Neural progenitor cell (in vitro differentiated cells): Measurements from ENCODE around the gene METTL3. TPM values are rescaled to one million over a fixed set of nuclear protein-coding genes. Genes with fewer than 3 reads are reported as not detected.
A peak's percentile ranks its signal among the peaks of the same experiment; 100 is the strongest.

Experiments used
- DNase-seq: peaks from one replicate; pipeline ENCODE4 v3.0.0-alpha.2; 2016; ENCODE audit warnings: low spot score
- H2AFZ ChIP-seq: fragments of 200-600 bp; sonication (generic); replicated peaks from 2 replicates; pipeline ENCODE4 v1.6.1; 2016; ENCODE audit warnings: antibody characterized with exemption
- H3F3A ChIP-seq: fragments of 200-600 bp; sonication (generic); 2 replicates; pipeline ENCODE4 v1.6.1; 2016; ENCODE audit warnings: antibody characterized with exemption, low read depth
- H3K27ac ChIP-seq: fragments of 200-600 bp; sonication (generic); 2 replicates; pipeline ENCODE4 v1.5.1; 2016; ENCODE audit warnings: mild to moderate bottlenecking
- H3K27me3 ChIP-seq: fragments of 200-600 bp; sonication (generic); 2 replicates; pipeline ENCODE4 v1.6.1; 2016; ENCODE audit warnings: mild to moderate bottlenecking, moderate library complexity
- H3K36me3 ChIP-seq: fragments of 200-600 bp; sonication (generic); 2 replicates; pipeline ENCODE4 v1.5.1; 2016
- H3K4me1 ChIP-seq: fragments of 200-600 bp; sonication (generic); 2 replicates; pipeline ENCODE4 v1.6.1; 2016; ENCODE audit warnings: mixed run types
- H3K4me2 ChIP-seq: fragments of 200-600 bp; sonication (generic); 2 replicates; pipeline ENCODE4 v1.6.1; 2016
- H3K4me3 ChIP-seq: fragments of 200-600 bp; sonication (generic); 2 replicates; pipeline ENCODE4 v1.5.1; 2016
- H3K79me2 ChIP-seq: fragments of 200-600 bp; sonication (generic); 2 replicates; pipeline ENCODE4 v1.6.1; 2016; ENCODE audit warnings: low read depth
- H3K9ac ChIP-seq: fragments of 200-600 bp; sonication (generic); 2 replicates; pipeline ENCODE4 v1.6.1; 2016
- H3K9me3 ChIP-seq: fragments of 200-600 bp; sonication (generic); 2 replicates; pipeline ENCODE4 v1.5.1; 2016; ENCODE audit warnings: low read depth
- H4K20me1 ChIP-seq: fragments of 200-600 bp; sonication (generic); 2 replicates; pipeline ENCODE4 v1.6.1; 2016; ENCODE audit warnings: low read depth
- H3K27ac Mint-ChIP-seq: 3 replicates; pipeline ENCODE4 v1.8.0; 2021; ENCODE audit warnings: mixed read lengths
- H3K27me3 Mint-ChIP-seq: 2 replicates; pipeline ENCODE4 v1.8.0; 2022; ENCODE audit warnings: low read depth, mild to moderate bottlenecking, inconsistent platforms, moderate library complexity, mixed read lengths; ENCODE audit not compliant: insufficient read depth
- H3K36me3 Mint-ChIP-seq: 3 replicates; pipeline ENCODE4 v1.8.0; 2021; ENCODE audit warnings: mixed read lengths
- H3K4me1 Mint-ChIP-seq: 3 replicates; pipeline ENCODE4 v1.8.0; 2021; ENCODE audit warnings: mixed read lengths
- H3K4me3 Mint-ChIP-seq: 3 replicates; pipeline ENCODE4 v1.8.0; 2021; ENCODE audit warnings: mild to moderate bottlenecking, moderate library complexity, mixed read lengths
- H3K9me3 Mint-ChIP-seq: 3 replicates; pipeline ENCODE4 v1.8.0; 2020; ENCODE audit warnings: mixed read lengths
- EZH2 ChIP-seq: fragments of 200-600 bp; sonication (generic); IDR thresholded peaks from 2 replicates; pipeline ENCODE4 v1.6.1; 2017; ENCODE audit warnings: antibody characterized with exemption, mild to moderate bottlenecking, moderate library complexity
- EZH2phosphoT487 ChIP-seq: fragments of 200-600 bp; sonication (generic); IDR thresholded peaks from 2 replicates; pipeline ENCODE4 v1.6.1; 2017; ENCODE audit warnings: antibody characterized with exemption
- total RNA-seq: library from RNA; depleted of rRNA; stranded (reverse); fragments of >200 nt; gene quantifications from 2 replicates; pipeline ENCODE4 v1.2.3, GENCODE V29; 2015; ENCODE audit warnings: low replicate concordance
- TF ChIP-seq, protein P1 (sequence below): fragments of 200-600 bp; sonication (generic); IDR thresholded peaks from 2 replicates; pipeline ENCODE4 v1.5.1; 2017; ENCODE audit warnings: antibody characterized with exemption, mild to moderate bottlenecking

Gene METTL3
- total RNA-seq, 1 donor from 2014 or later: 99.5 TPM

DNA sequence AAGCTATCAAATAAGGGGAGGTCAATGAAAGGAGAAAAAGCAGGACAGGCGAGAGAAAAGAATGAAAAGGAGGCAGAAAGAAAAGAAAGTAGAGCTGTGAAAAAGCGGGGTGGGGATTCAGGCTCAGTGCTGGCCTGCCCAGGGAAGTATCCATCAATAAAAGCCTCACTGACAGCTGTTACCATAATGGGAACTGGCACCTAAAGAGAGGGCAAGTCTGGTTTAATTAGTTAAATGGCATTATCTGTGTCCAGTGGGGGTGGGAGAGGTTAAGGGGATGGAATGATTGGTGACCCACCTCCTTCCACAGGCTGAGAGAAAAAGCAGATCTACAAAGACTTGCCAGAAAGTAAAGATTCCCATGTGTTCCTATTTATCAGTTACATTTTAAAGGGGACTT, 7.6 kb upstream of the METTL3 start:
- H3F3A ChIP-seq: peaks cover 89% of the 10 kb centered on the region
- H3K36me3 Mint-ChIP-seq: peaks cover 33% of the 10 kb centered on the region
- peaks cover 47% of the 10 kb centered on the region for H3K79me2 ChIP-seq
- no peaks in the 10 kb centered on the region for H3K9me3 ChIP-seq
- no peak overlapping the region for H3K4me3 Mint-ChIP-seq
- H3K4me2 ChIP-seq: peak overlapping the region; percentile 58
- no peak overlapping the region for H3K9ac ChIP-seq
- no peak overlapping the region for H2AFZ ChIP-seq
- peaks cover 2% of the 10 kb centered on the region for H3K9me3 Mint-ChIP-seq
- H3K27me3 Mint-ChIP-seq: peaks cover 4% of the 10 kb centered on the region
- peak; percentile 73 for DNase-seq
- peaks cover 65% of the 10 kb centered on the region for H3K4me1 ChIP-seq
- H3K27ac ChIP-seq: peak overlapping the region; percentile 76
- TF ChIP-seq, protein P1, sequence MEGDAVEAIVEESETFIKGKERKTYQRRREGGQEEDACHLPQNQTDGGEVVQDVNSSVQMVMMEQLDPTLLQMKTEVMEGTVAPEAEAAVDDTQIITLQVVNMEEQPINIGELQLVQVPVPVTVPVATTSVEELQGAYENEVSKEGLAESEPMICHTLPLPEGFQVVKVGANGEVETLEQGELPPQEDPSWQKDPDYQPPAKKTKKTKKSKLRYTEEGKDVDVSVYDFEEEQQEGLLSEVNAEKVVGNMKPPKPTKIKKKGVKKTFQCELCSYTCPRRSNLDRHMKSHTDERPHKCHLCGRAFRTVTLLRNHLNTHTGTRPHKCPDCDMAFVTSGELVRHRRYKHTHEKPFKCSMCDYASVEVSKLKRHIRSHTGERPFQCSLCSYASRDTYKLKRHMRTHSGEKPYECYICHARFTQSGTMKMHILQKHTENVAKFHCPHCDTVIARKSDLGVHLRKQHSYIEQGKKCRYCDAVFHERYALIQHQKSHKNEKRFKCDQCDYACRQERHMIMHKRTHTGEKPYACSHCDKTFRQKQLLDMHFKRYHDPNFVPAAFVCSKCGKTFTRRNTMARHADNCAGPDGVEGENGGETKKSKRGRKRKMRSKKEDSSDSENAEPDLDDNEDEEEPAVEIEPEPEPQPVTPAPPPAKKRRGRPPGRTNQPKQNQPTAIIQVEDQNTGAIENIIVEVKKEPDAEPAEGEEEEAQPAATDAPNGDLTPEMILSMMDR: no peak
- no peak for TF ChIP-seq EZH2
- no peak for TF ChIP-seq EZH2phosphoT487
- peaks cover 23% of the 10 kb centered on the region for H3K36me3 ChIP-seq
- peaks cover 46% of the 10 kb centered on the region for H3K4me1 Mint-ChIP-seq
- peaks cover 54% of the 10 kb centered on the region for H4K20me1 ChIP-seq
- no peaks in the 10 kb centered on the region for H3K27me3 ChIP-seq
- peak overlapping the region; percentile 20 for H3K4me3 ChIP-seq
- H3K27ac Mint-ChIP-seq: peak overlapping the region; percentile 68

DNA sequence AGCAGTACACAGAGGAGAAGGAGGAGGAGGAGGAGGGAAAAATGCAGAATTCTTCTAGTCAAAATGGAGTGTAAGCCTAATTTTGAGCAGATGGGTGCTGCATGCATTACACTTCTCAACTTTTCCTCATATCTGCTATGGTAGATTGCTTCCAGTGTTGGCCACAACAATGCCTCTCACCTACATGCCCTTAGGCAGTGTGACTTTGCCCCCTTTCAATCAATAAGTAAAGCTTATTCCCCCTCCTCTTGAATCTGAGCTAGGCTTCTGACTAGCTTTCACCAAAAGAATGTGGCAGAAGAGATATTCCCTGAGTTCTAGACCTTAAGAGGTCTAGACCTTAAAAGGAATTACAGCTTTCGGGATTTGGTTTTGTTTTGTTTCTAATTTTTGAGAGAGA, 3.2 kb upstream of the METTL3 start:
- no peaks in the 10 kb centered on the region for H3K36me3 ChIP-seq
- peak overlapping the region; percentile 79 for H3K27ac Mint-ChIP-seq
- no peaks in the 10 kb centered on the region for H3K27me3 ChIP-seq
- no peaks in the 10 kb centered on the region for H3K9me3 ChIP-seq
- no peak for TF ChIP-seq EZH2phosphoT487
- TF ChIP-seq, protein P1: no peak
- TF ChIP-seq EZH2: no peak
- peaks cover 6% of the 10 kb centered on the region for H3K36me3 Mint-ChIP-seq
- no peak overlapping the region for H3K4me3 Mint-ChIP-seq
- peaks cover 17% of the 10 kb centered on the region for H4K20me1 ChIP-seq
- H3K4me1 ChIP-seq: peaks cover 37% of the 10 kb centered on the region
- peaks cover 42% of the 10 kb centered on the region for H3K4me1 Mint-ChIP-seq
- H3K4me2 ChIP-seq: no peak overlapping the region
- peaks cover 5% of the 10 kb centered on the region for H3K9me3 Mint-ChIP-seq
- H3K9ac ChIP-seq: no peak overlapping the region
- H3F3A ChIP-seq: peaks cover 54% of the 10 kb centered on the region
- H3K4me3 ChIP-seq: no peak overlapping the region
- H2AFZ ChIP-seq: no peak overlapping the region
- no peak for DNase-seq
- no peak overlapping the region for H3K27ac ChIP-seq
- H3K79me2 ChIP-seq: peaks cover 22% of the 10 kb centered on the region
- H3K27me3 Mint-ChIP-seq: peaks cover 2% of the 10 kb centered on the region

DNA sequence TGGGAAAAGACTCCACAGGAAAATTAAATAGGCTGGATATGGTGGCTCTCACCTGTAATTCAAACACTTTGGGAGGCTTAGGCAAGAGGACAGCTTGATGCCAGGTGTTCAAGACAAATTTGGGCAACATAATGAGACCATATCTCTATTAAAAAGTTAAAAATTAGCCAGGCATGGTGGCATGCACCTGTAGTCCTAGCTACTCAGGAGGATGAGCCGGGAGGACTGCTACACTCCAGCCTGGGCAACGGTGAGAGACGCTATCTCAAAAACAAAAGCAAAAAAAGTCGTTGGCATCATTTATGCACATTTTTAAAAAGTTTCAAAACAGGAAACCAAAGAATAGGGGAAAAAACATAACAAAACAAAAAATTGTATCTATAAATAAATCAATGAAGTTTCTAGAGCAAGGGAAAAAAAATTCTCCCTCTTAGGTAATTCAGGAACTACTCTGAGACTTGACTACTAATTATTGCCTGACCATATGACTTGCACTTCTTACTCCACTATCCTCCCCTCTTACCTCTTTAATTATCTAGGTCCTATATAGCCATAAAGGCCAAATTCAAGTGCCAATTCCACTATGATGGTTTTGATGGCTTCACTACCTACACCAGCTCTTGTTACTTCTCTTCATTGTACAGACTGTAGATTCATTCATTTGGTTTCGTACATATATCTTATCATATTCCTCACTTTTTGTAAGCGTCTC, 1.6 kb downstream of the METTL3 start:
- Histone ChIP-seq H3K4me3 (peak overlapping the region; percentile 75), H2AFZ (no peak overlapping the region), H3K79me2 (peaks cover 66% of the 10 kb centered on the region), H3K4me1 (peaks cover 16% of the 10 kb centered on the region), H3K27me3 (no peaks in the 10 kb centered on the region), H3K4me2 (peak overlapping the region; percentile 93), H3K27ac (no peak overlapping the region), H3F3A (peaks cover 18% of the 10 kb centered on the region), H3K9ac (peak overlapping the region; percentile 56), H3K9me3 (no peaks in the 10 kb centered on the region), H3K36me3 (peaks cover 9% of the 10 kb centered on the region), H4K20me1 (peaks cover 7% of the 10 kb centered on the region)
- H3K36me3 Mint-ChIP-seq: peaks cover 16% of the 10 kb centered on the region
- H3K27me3 Mint-ChIP-seq: peaks cover 2% of the 10 kb centered on the region
- no peak for DNase-seq
- peaks cover 5% of the 10 kb centered on the region for H3K9me3 Mint-ChIP-seq
- peak overlapping the region; percentile 99 for H3K4me3 Mint-ChIP-seq
- TF ChIP-seq EZH2phosphoT487 (no peak), EZH2 (no peak)
- TF ChIP-seq, protein P1: no peak
- H3K27ac Mint-ChIP-seq: no peak overlapping the region
- H3K4me1 Mint-ChIP-seq: peaks cover 38% of the 10 kb centered on the region
